NCI-H748 (cell line): ENCODE results near the gene ARL9.
"Not testable (repeated sequence)": the region's sequence is repeated elsewhere in the genome, so short reads cannot be mapped to it uniquely, and the experiment has no call there.

ENCODE experiments used
- DNase-seq: peaks from one replicate; lab custom pipeline; 2025; ENCODE audit not compliant: unreplicated experiment; lab: John Stamatoyannopoulos, UW

ARL9 gene

DNA sequence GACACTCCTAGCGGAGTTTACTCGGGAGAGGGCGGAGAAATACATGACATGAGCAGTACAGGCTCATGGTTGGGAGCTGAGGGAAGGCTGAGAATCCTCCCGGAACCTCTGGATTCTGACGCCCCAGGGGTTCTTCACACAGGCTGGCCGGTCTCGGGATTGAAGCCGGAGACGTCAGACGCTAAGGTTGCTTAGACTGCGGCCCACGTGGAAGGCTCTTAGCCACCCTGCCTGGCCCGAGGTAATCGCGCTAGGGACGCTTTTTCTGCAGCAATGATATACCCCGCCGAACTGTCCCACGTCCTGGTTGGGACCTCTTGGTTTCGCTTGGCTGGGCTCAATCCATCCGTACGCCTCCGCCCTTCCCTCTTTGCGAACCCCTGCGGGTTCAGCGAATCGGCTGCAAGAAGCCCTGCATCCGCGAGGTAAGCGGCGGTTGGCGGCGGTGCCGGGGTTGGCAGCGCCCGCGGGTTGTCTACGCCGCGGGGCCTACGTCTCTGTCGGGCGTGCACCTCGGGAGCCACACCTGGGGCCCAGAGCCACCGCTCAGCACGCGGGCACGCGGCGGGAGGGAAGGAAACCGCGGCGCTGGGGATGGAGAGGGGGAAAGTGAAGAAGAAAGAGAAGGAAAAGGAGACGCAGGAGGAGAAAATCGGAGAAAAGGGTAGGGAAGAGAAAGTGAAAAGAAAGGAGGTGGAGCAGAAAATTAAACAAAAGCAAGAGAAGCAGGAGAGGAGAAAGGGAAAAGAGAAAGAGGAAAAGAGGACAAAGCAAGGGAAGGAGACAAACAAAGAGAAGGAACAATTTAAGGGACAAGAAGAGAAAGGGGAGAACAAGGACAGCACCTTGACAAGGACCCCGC lies at the start of gene ARL9:
ARL9 (plus strand) TSS at position 523 of the 862 bp plus-strand sequence; CDS start at position 595, 72 bp downstream.
- DNase-seq, result peak; percentile 76

DNA sequence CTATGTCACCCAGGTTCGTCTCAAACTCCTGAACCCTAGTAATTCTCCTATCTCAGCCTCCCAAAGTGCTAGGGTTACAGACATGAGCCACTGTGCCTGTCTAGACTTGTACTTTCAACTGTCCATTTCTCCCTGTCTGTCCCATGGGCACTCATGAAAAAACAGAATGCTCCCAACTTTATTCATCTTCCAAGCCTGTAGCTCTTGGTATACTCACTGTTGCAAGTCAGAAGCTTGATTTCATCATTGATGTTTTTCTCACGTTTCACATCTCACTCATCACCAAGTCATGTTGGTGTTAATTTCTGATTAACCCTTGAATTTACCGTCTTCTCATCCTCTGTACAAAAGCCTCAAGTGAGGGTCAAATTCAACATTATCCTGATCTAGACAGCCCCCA lies 45.5 kb upstream of the ARL9 start:
- DNase-seq, result no peak

DNA sequence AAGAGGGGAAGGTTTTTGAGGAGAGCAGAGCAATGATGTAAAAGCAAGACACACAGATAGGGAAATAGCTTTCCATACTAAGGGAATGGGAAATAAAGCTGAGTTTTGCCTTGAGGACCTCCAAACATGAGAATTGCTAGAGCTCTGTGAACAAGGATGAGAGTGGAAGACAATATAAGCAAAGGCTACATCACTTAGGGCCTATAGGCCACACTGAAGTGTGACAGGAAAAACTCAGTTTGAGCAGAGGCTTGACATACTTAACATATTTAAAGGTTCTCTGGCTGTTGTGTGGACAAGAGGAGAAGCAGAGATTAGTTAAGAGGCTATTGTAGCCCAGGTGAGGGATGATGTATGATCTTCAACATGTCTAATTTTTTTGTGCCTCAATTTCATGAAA lies 43.4 kb upstream of the ARL9 start:
- DNase-seq, result no peak

DNA sequence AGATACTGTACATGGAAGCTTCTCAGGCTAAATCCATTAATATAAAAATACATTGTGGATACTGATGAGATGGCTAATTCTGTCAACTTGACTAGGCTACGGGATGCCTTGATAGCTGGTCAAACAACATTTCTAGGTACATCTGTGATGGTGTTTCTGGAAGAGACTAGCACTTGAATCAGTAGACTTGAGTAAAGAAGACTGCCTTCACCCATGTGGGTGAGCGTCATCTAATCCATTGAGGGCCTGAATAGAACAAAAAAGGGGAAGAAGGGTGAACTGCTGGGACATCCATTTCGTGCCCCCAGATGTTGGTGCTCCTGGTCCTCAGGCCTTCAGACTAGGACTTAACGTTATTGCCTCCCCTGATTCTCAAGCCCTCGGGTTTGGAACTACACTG lies 41.9 kb upstream of the ARL9 start:
- DNase-seq, result no peak

- DNase-seq, result no peak
These were observed 41.0 kb upstream of the ARL9 start for GRCh38 chr4:56464581-56464980.

DNA sequence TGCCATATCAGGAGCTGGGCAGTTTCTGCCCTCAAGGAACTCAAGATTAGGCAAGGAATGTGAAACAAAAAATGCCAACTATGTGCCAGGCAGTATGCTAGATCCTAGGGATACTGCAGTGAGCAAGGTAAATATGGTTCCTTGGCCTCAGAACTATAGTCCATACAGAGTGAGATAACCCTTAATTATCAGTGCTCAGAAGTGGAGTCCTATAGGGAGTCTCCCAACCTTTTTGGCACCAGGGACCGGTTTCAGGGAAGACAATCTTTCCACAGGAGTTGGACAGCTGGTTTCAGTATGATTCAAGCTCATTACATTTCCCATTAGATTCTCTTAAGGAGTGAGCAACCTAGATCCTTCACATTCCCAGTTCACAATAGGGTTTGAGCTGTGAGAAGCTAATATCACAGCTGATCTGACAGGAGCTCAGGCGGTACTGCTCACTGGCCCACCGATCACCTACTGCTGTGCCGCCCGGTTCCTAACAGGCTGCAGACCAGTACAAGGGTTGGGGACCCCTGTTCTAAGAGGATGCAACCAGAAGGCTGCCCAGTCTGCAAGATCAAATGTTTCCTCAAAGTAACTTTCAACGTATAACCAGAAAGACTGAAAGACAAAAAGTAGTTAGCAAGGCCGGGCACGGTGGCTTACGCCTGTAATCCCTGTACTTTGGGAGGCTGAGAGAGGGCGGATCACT lies 39.8 kb upstream of the ARL9 start:
- no peak for DNase-seq

DNA sequence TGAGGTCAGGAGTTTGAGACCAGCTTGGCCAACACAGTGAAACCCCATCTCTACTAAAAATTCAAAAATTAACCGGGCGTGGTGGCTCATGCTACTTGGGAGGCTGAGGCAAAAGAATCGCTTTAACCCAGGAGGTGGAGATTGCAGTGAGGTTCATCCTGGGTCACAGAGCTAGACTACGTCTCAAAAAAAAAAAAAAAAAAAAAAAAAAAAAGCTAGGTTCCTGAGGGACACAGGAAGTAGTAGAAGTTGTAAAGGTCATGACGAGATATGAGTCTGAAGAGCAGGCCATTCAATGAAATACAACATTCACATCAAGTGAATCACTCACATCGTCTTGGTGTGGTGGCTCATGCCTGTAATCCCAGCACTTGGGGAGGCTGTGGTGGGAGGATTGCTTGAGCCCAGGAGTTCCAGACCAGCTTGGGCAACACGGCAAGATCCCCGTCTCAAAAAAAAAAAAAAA lies 39.3 kb upstream of the ARL9 start:
- DNase-seq, result not testable (repeated sequence)

DNA sequence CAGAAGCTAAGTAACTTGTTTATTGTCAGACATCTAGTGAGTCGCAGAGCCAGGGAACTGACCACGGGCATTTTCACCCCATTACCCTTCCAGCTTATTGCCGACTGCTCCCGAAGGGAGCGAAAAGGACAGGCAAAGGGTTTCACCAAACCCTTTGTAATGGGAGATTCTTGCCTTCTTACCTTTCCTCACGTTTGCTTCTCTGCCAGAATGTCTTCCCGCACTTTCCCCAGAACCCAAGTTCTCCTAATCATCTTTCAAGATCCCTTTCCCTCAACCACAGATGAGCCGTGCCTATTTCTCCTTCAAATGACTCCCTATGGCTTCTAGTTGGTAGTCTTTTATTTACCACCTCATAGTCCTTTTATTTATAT lies 38.7 kb upstream of the ARL9 start:
- no peak for DNase-seq

GRCh38 chr4:56467284-56468096 lies 38.1 kb upstream of the ARL9 start, which contains the start of gene SRP72:
Gene SRP72, plus strand, starts transcription at chr4:56467617. Its CDS starts 19 bp downstream, at chr4:56467636.
- peak; percentile 89 for DNase-seq

- DNase-seq, result peak; percentile 59
These were observed 37.5 kb upstream of the ARL9 start for GRCh38 chr4:56468097-56468422.

DNA sequence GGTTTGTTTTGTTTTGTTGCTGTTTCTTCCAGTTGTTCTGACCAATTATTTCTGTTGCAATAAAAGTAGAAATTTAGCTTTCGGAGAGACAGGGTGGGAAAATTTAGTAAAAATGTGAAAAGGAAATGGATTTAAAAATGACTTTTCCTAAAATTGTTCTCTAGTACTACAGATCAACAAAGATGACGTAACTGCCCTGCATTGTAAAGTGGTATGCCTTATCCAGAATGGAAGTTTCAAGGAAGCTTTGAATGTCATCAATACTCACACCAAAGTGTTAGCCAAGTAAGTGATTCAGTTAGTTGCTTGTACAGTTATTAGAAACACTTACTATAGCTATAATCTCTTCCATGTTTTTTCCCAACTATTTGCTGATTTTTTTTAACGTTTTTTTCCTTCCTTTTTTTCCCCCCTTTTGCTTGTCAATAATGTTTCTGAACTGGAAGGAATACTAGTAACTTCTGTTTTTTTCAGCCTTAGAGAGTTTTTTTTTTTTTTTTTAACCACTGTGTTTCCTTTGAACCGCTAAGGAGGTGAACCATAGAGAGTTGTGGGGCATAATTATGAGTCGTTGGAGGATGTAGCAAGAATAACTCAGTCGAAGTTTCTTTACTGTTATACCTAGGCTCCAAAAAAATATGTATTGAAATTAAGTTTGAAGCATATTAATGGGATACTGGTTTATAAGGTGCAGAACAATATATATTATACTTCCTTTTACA lies 35.9 kb upstream of the ARL9 start:
- no peak for DNase-seq

DNA sequence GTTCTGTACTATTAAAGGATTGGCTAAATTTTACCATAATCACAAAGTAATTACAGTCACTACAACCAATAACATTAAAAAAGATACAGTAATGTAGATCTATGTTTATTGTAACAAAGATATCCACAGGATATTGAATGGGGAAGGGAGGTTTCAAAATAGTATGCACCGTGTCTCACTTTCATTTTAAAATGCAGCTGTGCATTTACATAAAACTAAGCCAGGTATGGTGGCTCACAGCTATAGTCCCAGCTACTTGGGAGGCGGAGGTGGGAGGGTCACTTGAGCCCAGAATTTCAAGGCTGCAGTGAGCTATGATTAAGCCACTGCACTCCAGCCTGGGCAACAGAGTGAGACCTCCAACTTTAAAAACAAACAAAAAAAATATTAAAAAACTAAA lies 29.7 kb upstream of the ARL9 start:
- DNase-seq, result no peak

- DNase-seq, result no peak
These were observed 28.3 kb upstream of the ARL9 start for GRCh38 chr4:56477192-56477702.

- no peak for DNase-seq
These were observed 24.9 kb upstream of the ARL9 start for GRCh38 chr4:56480691-56481090.

DNA sequence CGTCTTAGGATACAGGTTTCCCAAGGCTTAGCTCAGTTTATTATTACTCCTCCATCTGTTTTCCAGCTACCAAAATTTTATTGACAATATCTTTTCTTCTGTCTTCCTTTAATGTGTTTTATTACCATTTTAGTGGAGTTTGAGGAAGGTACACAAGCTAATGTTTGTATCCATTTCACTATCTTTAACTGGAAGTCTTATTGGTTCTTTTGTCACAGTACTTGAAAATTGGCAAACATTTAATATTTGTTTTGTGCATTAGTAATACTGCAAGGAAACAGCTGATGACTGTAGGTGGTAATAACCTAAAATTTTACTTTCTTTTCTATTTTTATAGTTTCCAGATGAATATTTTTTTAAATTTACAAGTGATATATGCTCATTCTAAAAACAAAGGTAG lies 9.3 kb upstream of the ARL9 start:
- DNase-seq, result no peak

- DNase-seq, result no peak
These were observed 5.5 kb downstream of the ARL9 start for GRCh38 chr4:56511098-56511497.

DNA sequence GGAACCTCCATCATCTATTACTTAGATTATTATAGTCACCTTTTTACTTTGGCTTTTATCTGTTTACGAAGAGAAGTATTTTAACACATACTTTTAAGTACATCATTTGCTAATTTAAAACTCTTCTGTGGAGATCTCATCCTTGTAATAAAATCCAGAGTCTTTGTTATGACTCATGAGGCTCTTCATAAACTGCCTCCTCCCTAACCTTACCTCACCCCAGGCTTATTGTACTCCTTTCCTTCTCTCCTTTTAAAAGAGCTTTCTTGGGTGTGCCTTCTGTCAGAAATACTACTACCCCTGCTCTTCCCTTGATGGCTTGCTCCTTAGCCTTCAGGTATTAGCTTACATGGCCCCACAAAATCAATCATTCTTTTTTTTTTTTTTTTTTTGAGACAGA lies 6.6 kb downstream of the ARL9 start:
- no peak for DNase-seq

- no peak for DNase-seq
These were observed 7.9 kb downstream of the ARL9 start for GRCh38 chr4:56513517-56513916.

DNA sequence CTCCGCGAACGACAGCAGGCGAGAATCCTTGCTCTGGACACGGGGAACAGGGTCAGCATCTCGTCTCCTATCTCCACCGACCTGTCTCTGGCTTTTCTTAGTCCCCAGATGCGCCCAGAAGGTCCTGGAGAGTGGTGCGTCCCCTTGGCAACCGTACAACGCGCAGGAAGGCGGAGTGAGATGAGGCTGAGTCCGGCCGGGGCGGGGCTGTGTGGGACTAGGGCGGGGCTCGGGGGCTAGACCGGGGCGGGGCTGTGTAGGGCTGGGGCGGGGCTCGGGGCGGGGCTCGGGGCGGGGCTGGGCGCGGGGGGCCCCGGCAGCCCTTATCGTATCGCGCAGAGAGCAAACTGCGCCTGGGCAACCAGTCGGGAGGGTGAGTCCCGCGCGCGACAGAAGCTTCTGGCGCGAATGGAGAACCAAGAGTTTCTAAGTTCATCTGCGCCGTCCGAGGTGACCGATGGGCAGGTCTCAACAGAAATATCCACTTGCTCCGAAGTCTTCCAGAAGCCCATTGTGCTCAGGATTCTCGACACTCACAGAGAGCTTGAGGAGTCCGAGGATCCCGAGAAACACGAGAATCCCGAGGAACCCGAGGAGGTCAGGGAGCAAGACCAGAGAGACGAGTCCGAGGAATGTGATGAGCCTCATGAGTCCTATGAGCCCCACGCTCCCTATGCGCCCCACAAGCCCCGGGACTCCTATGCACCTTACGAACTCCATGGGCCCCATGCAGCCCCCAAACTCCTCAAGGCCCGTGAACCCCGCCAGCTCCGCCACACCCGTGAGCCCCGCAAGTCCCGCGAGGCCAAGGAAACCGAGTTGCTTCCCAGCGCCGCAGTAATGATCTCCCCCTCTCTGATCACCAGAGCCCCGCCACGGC lies 24.9 kb downstream of the ARL9 start:
- peak; percentile 83 for DNase-seq
